IMR-90 (cell line): ENCODE results near the gene EML6. TPM values are rescaled to one million over a fixed set of nuclear protein-coding genes. Genes with fewer than 3 reads are reported as not detected.

Experiments used
- ATAC-seq: fragments of 200-7000 bp; cut with Tn5 transposase; 2 replicates; pipeline ENCODE4 v1.9.1; 2020; ENCODE audit warnings: low read depth, mild to moderate bottlenecking, moderate library complexity
- BruUV-seq: library from RNA; stranded (reverse); fragments of 400-500 nt; replicated peaks from 2 replicates; lab custom pipeline; 2021; lab: Mats Ljungman, UMichigan
- CTCF ChIA-PET: fragments of 300-600 bp; formaldehyde crosslinking; extraction: SDS; loops from one replicate; lab custom pipeline; 2021; ENCODE audit warnings: antibody characterized with exemption; lab: Yijun Ruan, JAX
- POLR2A ChIA-PET: fragments of 300-600 bp; sonication (Branson Sonifier 250); formaldehyde crosslinking; loops from one replicate; lab custom pipeline; 2022; ENCODE audit warnings: antibody characterized with exemption; ENCODE audit not compliant: unreplicated experiment; lab: Charles Lee
- DNase-seq: peaks from one replicate; pipeline ENCODE4 v3.0.0; 2013
- H2AFZ ChIP-seq: replicated peaks from 2 replicates; pipeline ENCODE3; 2013; ENCODE audit warnings: low read length, mild to moderate bottlenecking; ENCODE audit not compliant: poor library complexity
- H2AK5ac ChIP-seq: 2 replicates; pipeline ENCODE4 v1.6.1; 2013; ENCODE audit warnings: low read depth, low read length, inconsistent platforms
- H2AK9ac ChIP-seq: replicated peaks from 2 replicates; pipeline ENCODE3; 2013; ENCODE audit warnings: mild to moderate bottlenecking, low read depth, low read length, moderate library complexity; ENCODE audit not compliant: poor library complexity
- H2BK120ac ChIP-seq: 2 replicates; pipeline ENCODE4 v1.6.1; 2013; ENCODE audit warnings: low read depth, low read length, inconsistent platforms
- H2BK15ac ChIP-seq: 3 replicates; pipeline ENCODE4 v1.6.1; 2013; ENCODE audit warnings: low read depth, low read length, inconsistent platforms
- H2BK20ac ChIP-seq: 2 replicates; pipeline ENCODE4 v1.6.1; 2013; ENCODE audit warnings: low read depth, mild to moderate bottlenecking, inconsistent platforms, low read length, moderate library complexity
- H2BK5ac ChIP-seq: 2 replicates; pipeline ENCODE4 v1.6.1; 2013; ENCODE audit warnings: mild to moderate bottlenecking, low read depth, low read length, inconsistent platforms; ENCODE audit not compliant: poor library complexity, severe bottlenecking
- H3K14ac ChIP-seq: replicated peaks from 2 replicates; pipeline ENCODE4 v1.6.1; 2013; ENCODE audit warnings: low read depth, low read length, inconsistent platforms
- H3K18ac ChIP-seq: 2 replicates; pipeline ENCODE4 v1.6.1; 2013; ENCODE audit warnings: low read depth, low read length, control low read depth
- H3K23ac ChIP-seq: 2 replicates; pipeline ENCODE4 v1.6.1; 2013; ENCODE audit warnings: low read depth, low read length, inconsistent platforms
- H3K27ac ChIP-seq: 2 replicates; pipeline ENCODE4 v1.5.1; 2013; ENCODE audit warnings: mild to moderate bottlenecking, control low read depth, low read length; ENCODE audit not compliant: insufficient read depth
- H3K27me3 ChIP-seq: 2 replicates; pipeline ENCODE4 v1.6.1; 2013; ENCODE audit warnings: low read length; ENCODE audit not compliant: control insufficient read depth, insufficient read depth
- H3K36me3 ChIP-seq: 2 replicates; pipeline ENCODE4 v1.6.1; 2013; ENCODE audit warnings: low read length, mixed read lengths; ENCODE audit not compliant: control insufficient read depth, insufficient read depth
- H3K4ac ChIP-seq: 2 replicates; pipeline ENCODE4 v1.6.1; 2013; ENCODE audit warnings: low read depth, low read length, inconsistent platforms
- H3K4me1 ChIP-seq: 2 replicates; pipeline ENCODE4 v1.6.1; 2013; ENCODE audit warnings: low read length, mixed read lengths; ENCODE audit not compliant: control insufficient read depth, insufficient read depth
- H3K4me2 ChIP-seq: 2 replicates; pipeline ENCODE4 v1.6.1; 2013; ENCODE audit warnings: low read depth, mild to moderate bottlenecking, control low read depth, low read length, moderate library complexity
- H3K4me3 ChIP-seq: 2 replicates; pipeline ENCODE4 v1.5.1; 2013; ENCODE audit warnings: low read depth, mild to moderate bottlenecking, control low read depth, low read length, moderate library complexity; ENCODE audit not compliant: insufficient read depth
- H3K56ac ChIP-seq: 2 replicates; pipeline ENCODE4 v1.6.1; 2013; ENCODE audit warnings: low read length, inconsistent platforms; ENCODE audit not compliant: insufficient read depth; ENCODE audit errors: extremely low read depth
- H3K79me1 ChIP-seq, 2 experiments: 2 replicates each; pipeline ENCODE4 v1.6.1; 2013; ENCODE audit warnings: low read length in 2 of 2, inconsistent platforms in 1 of 2, low read depth in 1 of 2
- H3K9ac ChIP-seq: 2 replicates; pipeline ENCODE4 v1.6.1; 2013; ENCODE audit warnings: low read depth, low read length, control low read depth
- H3K9me1 ChIP-seq: 2 replicates; pipeline ENCODE4 v1.6.1; 2013; ENCODE audit warnings: low read length, inconsistent platforms; ENCODE audit not compliant: insufficient read depth
- H3K9me3 ChIP-seq: 2 replicates; pipeline ENCODE4 v1.6.1; 2013; ENCODE audit warnings: low read length; ENCODE audit not compliant: control insufficient read depth, insufficient read depth
- H4K20me1 ChIP-seq: 2 replicates; pipeline ENCODE4 v1.6.1; 2013; ENCODE audit warnings: low read length, inconsistent platforms; ENCODE audit not compliant: insufficient read depth
- H4K5ac ChIP-seq: 2 replicates; pipeline ENCODE4 v1.6.1; 2013; ENCODE audit warnings: mild to moderate bottlenecking, low read depth, low read length, control low read depth
- H4K8ac ChIP-seq, 2 experiments: 2 replicates each; pipeline ENCODE4 v1.6.1; 2013; ENCODE audit warnings: low read depth in 2 of 2, low read length in 2 of 2, control low read depth in 1 of 2, inconsistent platforms in 1 of 2
- H4K91ac ChIP-seq: 2 replicates; pipeline ENCODE4 v1.6.1; 2013; ENCODE audit warnings: low read depth, low read length, inconsistent platforms; ENCODE audit not compliant: insufficient read depth
- CHD1 ChIP-seq: IDR thresholded peaks from 2 replicates; pipeline ENCODE4 v1.6.1; 2012; ENCODE audit warnings: low read depth, low read length, improper control_type of control experiment
- WGBS, 2 experiments: methylation state at CpG; one replicate each; pipeline versions ENCODE4 v1.1.5 to v1.1.7; 2013; ENCODE audit warnings: missing lambda C conversion rate in 2 of 2; ENCODE audit not compliant: insufficient read length in 1 of 2; ENCODE audit errors: extremely low coverage in 2 of 2; 5-methylcytosine and 5-hydroxymethylcytosine counted together
- dilution Hi-C: fragments of 300-500 bp; cut with HindIII; formaldehyde crosslinking; loops from one replicate; pipeline ENCODE4 v1.14.3; 2018; ENCODE audit warnings: low sequenced_read_pairs; ENCODE audit not compliant: unreplicated experiment
- in situ Hi-C: fragments of 300-500 bp; cut with MboI; formaldehyde crosslinking; loops from 3 replicates; pipeline ENCODE4 v1.14.3; 2019; ENCODE audit warnings: low sequenced_read_pairs, inconsistent platforms, mixed read lengths
- intact Hi-C: fragments of 100-400 bp; cut with micrococcal nuclease; formaldehyde crosslinking; loops from 2 replicates; pipeline ENCODE4 v1.10.0; 2022
- polyA plus RNA-seq, 3 experiments: library from polyadenylated mRNA; depleted of rRNA; stranded (reverse); fragments of >200 nt; gene quantifications; 2 replicates each; pipeline ENCODE4 v1.2.3, GENCODE V29; 2012; ENCODE audit warnings: low replicate concordance in 1 of 3
- total RNA-seq: library from RNA; depleted of rRNA; stranded (reverse); fragments of >200 nt; gene quantifications from 2 replicates; pipeline ENCODE4 v1.2.3, GENCODE V29; 2012

EML6 gene
- total and polyA plus RNA-seq, 2 of the 4 experiments (the other 2 are of a cell fraction), result 0.18 to 0.19 TPM

- ChIA-PET CTCF (interaction anchor here (0.6 kb wide), 1 partner anchor 203 kb away, joined by 3 read pairs; no protein-coding TSS in a partner anchor), POLR2A (interaction anchor here (0.6 kb wide), 1 partner anchor 564 kb away, joined by 5 read pairs; no protein-coding TSS in a partner anchor)
- H3K4me3 ChIP-seq, result no peak overlapping the region
- no peak overlapping the region for H3K56ac ChIP-seq
- no TSS peak for BruUV-seq
- no peak overlapping the region for H4K8ac ChIP-seq
- no peak overlapping the region for H2AK5ac ChIP-seq
- no peaks in the 10 kb centered on the region for H3K79me1 ChIP-seq
- H2BK15ac ChIP-seq, result no peak overlapping the region
- H3K27me3 ChIP-seq, result no peaks in the 10 kb centered on the region; the same call in 1 of the 2 replicates
- 87% methylated on average over 3 of the region's 3 CpGs; no CpG with 5 or more reads in 1 of the 2 experiments for WGBS, 2 experiments
- H3K4ac ChIP-seq, result no peak overlapping the region
- no peak overlapping the region for H2BK5ac ChIP-seq
- no peaks in the 10 kb centered on the region for H3K9me3 ChIP-seq
- in situ Hi-C loops (no loop called here), dilution Hi-C loops (no loop called here), intact Hi-C loops (no loop called here)
- H3K9me1 ChIP-seq, result peaks cover 8% of the 10 kb centered on the region; the same call in 1 of the 2 replicates
- H2AFZ ChIP-seq, result no peak overlapping the region
- no peak overlapping the region for H3K9ac ChIP-seq
- no peak for DNase-seq
- no peaks in the 10 kb centered on the region for H4K20me1 ChIP-seq
- H3K4me1 ChIP-seq, result peaks cover 7% of the 10 kb centered on the region
- no peak overlapping the region for H3K18ac ChIP-seq
- H3K27ac ChIP-seq, result no peak overlapping the region
- H4K91ac ChIP-seq, result no peak overlapping the region
- no peak overlapping the region for H3K14ac ChIP-seq
- no peak overlapping the region for H4K5ac ChIP-seq
- no peak overlapping the region for H2BK20ac ChIP-seq
- H2AK9ac ChIP-seq, result no peak overlapping the region
- H2BK120ac ChIP-seq, result no peak overlapping the region
- H3K23ac ChIP-seq, result no peak overlapping the region
- no peaks in the 10 kb centered on the region for H3K36me3 ChIP-seq
- ATAC-seq, result no peak
- no peak overlapping the region for H3K4me2 ChIP-seq
- no peak for TF ChIP-seq CHD1
Observed at GRCh38 chr2:54678719-54679118, 44.7 kb upstream of the EML6 start.
